Measurements from ENCODE around the gene AFG3L2.
"Not testable (repeated sequence)": the region's sequence is repeated elsewhere in the genome, so short reads cannot be mapped to it uniquely, and the experiment has no call there.

The AFG3L2 gene

DNA sequence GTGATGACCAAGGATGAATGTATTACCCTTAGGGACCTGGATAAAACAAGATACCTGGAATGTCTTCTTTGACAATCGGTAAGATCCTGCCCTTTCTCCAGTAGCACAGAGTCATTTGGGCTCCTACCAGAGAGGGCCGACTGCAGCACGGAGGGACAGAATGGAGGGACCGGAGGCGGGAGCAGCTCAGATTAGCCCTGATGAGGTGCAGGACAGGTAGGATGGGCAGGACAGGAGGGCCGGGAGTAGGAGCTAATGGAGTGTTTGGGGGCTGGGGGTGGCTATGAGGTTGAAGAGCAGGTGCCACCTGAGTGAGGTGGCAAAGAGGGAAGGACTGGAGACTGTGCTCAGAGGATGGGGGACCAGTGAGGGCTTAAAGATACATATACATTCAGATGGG is 20.8 kb upstream of the AFG3L2 start:
- no peak for DNase-seq (ENCODE audit: low read depth in 1 of 2, low spot score in 1 of 2)

DNA sequence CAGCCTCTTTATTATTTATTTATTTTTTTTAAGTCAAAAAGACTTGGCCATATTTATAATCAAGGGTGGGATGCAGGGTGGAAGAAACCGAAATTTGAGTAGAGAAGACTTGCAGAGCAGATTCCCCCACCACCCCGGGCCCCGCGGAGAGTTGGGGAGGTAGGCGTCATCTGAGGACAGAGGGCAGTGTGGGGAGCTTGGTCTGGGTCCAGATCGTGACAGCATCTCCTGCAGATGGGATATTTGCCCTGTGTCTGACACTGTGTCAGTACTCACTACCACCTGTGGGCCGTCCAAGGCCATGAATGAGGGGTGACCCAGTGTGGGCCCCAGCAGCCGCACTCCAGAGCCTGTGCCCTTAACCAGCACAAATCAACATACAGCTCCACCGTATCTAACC is 20.2 kb upstream of the AFG3L2 start:
- no peak for DNase-seq (ENCODE audit: low read depth in 1 of 2, low spot score in 1 of 2)

DNA sequence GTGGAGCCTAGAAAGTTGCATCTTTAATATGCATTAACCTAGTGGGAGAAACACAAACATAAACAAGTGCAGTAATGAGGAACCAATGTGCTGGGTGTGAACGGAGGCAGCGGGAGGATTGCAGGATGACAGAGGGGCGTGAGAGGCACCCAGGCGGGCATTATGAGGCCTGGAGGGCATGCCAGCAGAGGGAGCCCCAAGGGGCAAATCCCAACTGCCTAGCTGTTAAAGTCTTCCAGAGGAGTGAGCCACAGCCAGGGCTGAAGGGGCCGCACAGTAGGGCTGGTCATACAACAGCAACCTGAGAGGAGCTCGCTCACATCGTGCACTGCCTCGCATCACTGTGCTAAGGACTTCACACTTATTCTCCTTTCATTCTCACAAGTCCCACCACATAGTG is 17.4 kb upstream of the AFG3L2 start:
- DNase-seq (ENCODE audit: low read depth in 1 of 2, low spot score in 1 of 2), result no peak

DNA sequence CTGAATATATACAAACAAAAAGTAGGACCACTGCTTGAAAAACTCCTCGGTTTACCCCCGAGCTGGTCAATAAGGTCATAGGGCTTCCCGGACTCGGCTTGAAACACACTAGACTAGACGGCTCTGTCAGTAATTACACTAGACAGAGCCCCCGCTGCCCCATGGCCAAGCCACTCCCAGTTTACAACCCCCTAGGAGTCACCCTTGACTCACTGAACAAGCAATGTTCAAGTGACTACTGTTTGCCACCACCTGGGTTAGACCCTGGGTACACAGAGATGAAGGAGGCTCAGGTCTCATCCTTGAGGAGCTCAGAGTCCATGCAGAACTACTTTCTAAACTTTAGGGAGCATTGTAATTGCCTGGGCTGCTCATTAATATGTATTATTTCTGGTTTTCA is 17.0 kb upstream of the AFG3L2 start:
- no peak for DNase-seq (ENCODE audit: low read depth in 1 of 2, low spot score in 1 of 2)

DNA sequence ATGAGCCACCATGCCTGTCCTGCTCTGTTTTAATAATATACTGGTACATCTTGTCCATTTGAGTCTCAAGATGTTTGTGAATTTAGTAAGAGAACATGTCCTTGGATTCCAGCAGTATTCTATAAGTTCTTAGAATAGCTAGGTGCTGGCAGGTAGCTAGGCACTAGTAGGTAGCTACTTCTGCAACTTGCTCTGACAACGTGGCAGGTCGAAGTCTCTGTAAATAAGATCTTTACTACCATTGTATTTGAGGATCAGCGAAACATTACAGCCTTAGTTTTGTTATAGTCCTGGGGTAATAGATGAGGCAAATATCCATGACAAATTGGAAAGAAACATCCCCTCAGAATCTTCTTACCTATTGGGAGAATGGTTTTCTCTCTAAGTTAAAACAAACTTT is 16.5 kb upstream of the AFG3L2 start:
- no peak for DNase-seq (ENCODE audit: low read depth in 1 of 2, low spot score in 1 of 2)

DNA sequence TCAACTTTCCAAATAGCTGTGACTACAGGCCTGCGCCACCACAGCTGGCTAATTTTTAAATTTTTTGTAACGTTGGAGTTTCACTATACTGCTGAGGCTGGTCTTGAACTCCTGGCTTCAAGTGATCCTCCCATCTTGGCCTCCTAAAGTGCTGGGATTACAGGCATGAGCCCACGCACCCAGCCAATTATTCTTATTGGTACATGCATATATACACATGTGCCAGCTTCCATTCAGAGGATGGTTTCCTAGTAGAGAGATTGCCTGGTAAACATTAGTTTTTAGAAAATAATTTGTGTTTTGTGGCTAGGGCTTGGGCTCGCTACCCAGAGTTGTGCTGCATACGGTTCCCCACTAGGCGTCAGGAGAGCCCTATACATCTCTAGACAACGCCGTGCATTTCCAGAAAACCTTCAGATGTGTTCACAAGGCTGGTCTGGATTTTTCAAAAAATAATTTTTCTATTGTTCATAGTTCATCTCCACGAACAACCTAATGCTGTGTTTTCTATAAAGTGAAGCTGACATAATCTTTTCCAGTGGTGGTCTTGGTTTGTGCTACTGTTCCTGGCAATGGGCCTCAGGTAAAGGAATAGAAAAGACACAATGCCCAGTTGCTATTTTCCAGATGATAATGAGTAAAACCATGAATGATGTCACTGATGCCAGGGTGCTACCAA is 14.6 kb upstream of the AFG3L2 start:
- DNase-seq (ENCODE audit: low read depth in 1 of 2, low spot score in 1 of 2), result no peak

DNA sequence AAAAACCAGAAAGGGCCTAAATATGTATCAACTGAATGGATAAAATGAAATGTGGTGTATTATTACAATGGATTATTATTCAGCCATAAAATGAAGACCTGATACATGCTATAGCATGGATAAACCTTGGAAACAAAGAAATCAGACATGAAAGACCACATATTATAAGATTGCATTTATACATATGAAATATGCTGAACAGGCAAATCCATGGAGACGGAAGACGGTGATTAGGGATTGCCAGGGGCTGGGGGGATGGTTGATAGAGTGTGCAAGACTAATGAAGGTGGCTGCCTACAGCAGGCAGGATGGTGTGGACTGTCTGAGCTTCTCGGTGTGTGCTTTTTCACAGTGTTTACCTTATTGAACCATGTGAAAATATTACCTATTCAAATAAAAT is 11.4 kb upstream of the AFG3L2 start:
- DNase-seq (ENCODE audit: low read depth in 1 of 2, low spot score in 1 of 2), result no peak

DNA sequence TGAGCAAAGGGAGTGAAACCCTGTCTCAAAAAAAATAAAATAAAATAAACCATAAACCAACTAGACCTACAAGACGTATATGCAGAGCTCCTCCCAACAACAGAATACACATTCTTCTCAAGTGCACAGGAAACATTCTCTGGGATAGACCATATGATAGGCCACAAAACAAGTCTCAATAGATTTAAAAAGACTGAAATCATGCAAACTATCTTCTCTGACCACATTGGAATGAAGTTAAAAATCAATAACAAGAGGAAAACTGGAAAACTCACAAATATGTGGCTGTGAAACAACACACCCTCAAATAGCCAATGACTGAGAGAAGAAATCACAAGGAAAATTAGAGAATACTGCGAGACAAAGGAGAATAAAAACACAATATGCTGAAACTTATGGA is 7.2 kb upstream of the AFG3L2 start:
- DNase-seq (ENCODE audit: low read depth in 1 of 2, low spot score in 1 of 2), result no peak

DNA sequence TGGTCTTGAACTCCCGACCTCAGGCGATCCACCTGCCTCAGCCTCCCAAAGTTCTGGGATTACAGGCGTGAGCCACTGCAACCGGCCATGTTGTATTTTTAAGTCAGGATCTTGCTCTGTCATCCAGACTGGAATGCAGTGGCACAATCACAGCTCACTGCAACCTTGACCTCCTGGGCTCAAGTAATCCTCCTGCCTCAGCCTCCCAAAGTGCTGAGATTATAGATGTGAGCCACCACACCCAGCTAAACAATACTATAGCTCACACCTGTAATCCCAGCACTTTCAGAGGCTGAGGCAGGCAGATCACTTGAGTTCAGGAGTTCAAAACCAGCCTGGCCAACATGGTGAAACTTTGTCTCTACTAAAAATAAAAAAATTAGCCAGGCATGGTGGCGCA is 6.7 kb upstream of the AFG3L2 start:
- not testable (repeated sequence) for DNase-seq (ENCODE audit: low read depth in 1 of 2, low spot score in 1 of 2)

DNA sequence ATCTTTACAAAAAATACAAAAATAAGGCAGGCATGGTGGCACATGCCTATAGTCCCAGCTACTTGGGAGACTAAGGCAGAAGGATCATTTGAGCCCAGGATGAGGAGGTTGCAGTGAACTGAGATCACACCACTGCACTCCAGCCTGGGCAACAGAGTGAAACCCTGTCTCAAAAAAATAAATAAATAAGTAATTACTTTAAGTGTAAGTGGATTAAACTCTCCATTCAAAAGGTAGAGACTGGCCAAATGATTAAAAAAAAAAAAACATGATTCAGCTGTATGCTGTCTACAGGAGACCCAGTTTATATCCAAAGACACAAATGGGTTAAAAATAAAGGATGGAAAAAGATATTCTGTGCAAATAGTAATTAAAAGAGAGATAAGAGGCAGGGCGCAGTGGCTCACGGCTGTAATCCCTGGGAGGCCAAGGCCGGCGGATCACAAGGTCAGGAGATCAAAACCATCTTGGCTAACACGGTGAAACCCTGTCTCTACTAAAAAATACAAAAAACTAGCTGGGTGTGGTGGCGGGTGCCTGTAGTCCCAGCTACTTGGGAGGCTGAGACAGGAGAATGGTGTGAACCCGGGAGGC is 5.3 kb upstream of the AFG3L2 start:
- DNase-seq (ENCODE audit: low read depth in 1 of 2, low spot score in 1 of 2), result not testable (repeated sequence)

DNA sequence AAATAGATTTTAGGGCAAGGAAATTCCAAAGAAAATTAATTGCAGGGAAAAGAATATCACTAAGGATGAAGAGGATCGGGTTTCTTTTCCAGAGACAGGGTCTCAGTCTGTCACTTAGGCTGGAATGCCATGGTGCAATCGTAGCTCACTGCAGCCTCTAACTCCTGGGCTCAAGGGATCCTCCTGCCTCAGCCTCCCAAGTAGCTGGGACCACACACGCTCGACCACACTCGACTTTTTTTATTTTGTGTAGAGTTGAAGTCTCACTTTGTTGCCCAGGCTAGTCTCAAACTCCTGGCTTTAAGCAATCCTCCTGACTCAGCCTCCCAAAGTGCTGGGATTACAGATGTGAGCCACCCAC is 1.2 kb upstream of the AFG3L2 start:
- DNase-seq (ENCODE audit: low read depth in 1 of 2, low spot score in 1 of 2), result not testable (repeated sequence)

DNA sequence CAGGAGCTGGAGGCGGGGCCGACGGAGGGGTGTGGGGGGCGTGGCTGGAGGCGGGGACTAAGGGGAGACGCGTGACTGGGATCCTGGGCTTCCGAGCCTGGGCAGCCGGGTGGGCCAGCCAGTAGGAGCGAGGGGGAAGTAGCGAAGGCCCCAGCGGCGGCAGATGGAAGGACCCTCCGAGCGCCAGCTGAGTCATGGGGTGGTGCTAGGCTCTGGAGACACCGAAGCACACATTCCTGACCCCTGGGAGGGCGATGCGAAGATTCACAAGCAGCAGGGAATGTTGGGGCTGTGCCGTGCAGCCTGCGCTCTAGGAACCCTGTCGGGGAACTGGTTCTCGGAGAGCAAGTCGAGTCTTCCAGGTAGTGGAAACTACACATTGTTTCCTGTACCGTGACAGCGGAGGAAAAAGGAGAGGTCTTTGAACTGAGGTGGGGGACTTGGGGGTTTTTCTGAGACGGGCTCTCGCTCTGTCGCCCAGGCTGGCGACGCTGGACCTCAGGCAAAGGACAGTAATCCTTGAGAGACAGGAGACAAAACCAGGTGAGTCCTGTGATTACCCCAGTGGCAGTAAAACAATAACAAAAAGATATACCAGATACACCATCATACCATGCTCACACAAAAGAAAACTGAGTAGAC is 650 bp upstream of the AFG3L2 start:
- DNase-seq (ENCODE audit: low read depth in 1 of 2, low spot score in 1 of 2), result no peak

DNA sequence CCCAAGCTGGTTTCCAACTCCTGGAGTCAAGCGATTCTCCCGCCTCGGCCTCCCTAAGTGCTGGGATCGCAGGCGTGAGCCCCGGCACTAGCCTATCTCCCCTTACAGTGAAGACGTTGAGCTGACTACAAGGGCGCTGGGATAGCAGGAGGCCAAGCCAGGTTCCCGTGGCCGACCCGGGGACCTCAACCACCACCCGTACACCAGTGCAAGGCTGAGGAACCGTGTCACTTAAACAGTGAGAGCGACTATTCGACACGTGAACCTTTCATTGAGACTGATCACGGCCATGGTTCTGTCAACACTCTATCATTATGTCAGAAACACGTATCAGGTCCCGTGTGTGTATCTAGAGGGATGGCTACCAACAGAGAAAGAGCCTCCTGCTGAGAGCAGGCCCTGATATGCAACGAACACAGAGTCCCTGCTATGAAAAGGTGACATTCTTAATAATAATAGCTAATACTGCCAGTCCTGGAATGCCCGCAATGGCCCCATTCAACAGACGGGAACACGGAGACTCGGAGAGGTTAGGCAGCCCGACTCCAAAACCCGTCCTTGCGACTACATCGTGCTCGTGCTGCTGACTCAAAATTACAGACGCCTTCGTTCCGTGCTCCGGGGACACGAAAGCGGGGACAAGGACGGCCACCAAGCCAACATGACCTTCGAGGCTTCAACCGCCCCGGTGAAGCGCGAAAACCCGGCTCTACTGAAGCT is 833 bp downstream of the AFG3L2 start:
- no peak for DNase-seq (ENCODE audit: low read depth in 1 of 2, low spot score in 1 of 2)

DNA sequence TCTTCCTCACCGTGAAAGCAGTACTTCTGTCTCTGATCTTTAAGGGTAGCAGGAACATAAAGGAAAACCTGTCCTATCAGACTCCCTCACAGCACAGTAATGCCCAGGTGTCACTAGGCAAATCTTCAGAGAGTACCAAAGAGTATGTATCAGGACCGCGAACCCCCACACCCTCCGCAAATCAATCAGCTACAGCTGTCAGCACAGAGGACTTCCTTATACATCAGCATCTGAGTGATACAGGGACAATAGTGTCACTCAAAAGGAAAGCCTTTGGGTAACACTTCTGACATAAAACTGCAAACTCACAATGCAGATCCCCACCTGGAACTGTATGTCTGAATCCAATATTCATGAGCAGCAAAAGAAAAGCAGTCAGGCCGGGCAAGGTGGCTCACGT is 2.6 kb downstream of the AFG3L2 start:
- no peak for DNase-seq (ENCODE audit: low read depth in 1 of 2, low spot score in 1 of 2)

DNA sequence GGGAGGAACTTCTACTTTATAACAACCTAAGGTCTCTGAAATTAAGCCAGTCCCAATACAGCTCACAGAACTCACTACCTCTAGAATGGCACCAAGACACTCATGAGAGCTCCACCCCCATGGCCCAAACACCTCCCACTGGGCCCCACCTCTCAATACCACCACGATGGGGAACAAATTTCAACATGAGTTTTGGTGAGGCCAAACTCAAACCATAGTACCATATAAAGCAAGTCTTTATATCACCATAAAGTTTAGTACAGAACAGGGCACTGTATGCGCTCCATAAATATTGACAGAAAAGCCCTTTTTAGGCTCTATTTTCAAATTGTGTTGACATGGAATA is 3.3 kb downstream of the AFG3L2 start:
- no peak for DNase-seq (ENCODE audit: low read depth in 1 of 2, low spot score in 1 of 2)

DNA sequence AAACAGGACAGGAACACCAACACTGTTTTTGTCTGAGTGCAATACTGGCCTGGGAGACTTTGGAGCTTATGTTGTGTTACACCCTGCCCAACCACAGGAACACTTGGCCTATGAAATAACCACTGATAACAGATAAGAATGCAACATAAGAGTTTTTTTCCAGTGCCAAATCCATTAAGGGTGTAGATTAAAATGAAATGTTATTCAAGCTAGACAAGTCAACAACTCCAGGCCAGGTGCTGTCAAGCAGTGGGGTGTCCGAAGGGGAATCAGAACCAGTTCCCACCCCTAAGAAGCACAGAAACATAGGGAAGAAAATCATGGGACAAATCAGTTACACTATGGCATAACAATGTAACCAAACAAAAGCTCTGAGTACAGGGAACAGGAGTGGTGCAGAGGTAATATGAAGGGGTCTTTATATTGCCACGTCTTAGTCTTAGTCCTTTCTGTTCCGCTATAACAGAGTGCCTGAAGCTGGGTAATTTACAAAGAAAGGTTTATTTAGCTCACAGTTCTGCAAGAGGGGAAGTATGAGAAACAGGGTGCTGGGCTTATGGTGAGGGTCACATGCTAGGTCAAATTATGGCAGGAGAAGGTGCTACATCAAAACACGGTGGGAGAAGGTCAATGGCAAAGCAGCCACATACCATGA is 3.8 kb downstream of the AFG3L2 start:
- no peak for DNase-seq (ENCODE audit: low read depth in 1 of 2, low spot score in 1 of 2)

DNA sequence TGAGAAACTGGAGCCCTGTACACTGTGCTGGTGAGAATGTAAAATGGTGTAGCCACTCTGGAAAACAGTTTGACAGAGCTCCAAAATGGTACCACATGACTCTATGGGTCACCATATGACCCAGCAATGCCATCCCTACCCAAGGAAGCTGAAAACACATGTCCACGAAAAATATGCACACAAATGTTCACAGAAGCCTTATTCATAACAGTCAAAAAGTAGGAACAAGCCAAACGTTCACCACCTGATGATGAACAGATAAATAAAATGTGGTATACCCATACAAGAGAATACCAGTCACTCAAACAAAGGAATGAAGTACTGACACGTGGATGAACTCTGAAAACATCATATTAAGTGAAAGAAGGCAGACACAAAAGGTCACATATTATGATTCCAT is 4.6 kb downstream of the AFG3L2 start:
- DNase-seq (ENCODE audit: low read depth in 1 of 2, low spot score in 1 of 2), result no peak

DNA sequence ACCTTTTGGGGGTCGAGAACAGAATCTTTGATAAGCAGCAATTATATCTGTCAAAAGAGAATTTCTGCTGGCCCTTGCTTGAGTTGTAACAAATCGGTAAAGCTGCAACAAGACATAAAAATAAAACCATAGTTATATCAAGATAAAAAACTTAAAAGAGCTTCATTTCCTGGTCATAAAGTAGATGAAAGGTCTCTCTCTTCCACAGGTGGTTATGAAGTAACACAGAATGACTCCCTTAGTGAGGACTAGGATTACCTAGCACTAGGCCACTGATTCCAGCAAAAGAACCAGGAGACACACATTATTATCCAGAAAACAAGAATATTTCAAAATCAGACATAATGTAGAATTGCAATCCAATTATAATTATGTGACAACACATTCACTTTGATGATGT is 5.4 kb downstream of the AFG3L2 start:
- no peak for DNase-seq (ENCODE audit: low read depth in 1 of 2, low spot score in 1 of 2)

DNA sequence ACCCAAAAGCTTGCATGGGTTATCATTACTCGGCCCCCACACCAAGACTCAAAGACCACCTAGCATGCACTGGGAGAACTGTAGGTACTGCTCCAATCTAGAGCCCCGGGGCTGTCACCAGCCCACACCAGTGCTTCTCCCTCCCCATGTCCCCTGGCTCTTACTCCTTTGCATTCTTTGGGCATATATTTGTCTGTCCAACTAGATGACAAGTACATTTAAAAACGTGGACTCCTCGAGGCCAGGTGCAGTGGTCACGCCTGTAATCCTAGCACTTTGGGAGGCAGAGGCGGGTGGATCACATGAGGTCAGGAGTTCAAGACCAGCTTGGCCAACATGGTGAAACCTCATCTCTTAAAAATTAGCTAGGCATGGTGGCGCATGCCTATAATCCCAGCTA is 7.8 kb downstream of the AFG3L2 start:
- no peak for DNase-seq (ENCODE audit: low read depth in 1 of 2, low spot score in 1 of 2)

DNA sequence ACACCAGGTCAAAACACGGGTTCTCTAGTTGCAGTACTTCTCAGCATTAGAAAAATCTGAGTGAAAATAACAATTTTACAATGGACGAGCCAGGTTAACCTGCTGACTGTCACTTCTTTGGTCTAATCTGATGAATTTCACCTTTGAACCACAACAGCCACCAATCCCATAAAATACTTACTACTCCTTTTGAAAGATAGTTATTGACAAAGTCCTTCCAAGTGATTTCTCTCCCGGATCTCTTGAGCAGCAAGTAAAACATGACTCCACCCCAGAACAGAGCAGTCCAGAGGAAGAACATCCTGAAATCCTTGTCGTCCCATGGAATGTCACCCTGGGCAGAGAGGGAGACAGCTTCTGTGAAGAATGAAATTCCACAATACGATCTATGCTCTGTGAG is 10.2 kb downstream of the AFG3L2 start:
- no peak for DNase-seq (ENCODE audit: low read depth in 1 of 2, low spot score in 1 of 2)

DNA sequence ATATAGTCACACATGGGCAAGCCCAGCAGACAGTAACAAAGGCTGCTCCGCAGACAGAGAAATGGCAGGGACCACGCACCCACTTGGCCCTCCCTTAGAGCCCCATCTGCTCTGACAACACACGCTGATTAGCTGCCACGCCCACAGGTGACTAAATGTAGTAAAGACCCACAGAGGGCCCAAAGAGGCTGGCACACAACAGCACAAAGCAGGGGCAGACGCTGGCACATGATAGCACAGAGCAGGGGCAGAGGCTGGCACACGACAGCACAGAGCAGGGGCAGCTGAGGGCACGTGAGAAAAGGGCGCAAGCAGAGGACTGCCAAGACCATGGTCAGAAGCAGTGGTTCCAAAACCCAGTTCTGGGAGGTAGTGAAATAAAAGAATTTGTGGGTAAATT is 10.6 kb downstream of the AFG3L2 start:
- no peak for DNase-seq (ENCODE audit: low read depth in 1 of 2, low spot score in 1 of 2)
